ENCODE results near the gene PTK7.
A peak's percentile ranks its signal among the peaks of the same experiment; 100 is the strongest.

PTK7 gene

DNA sequence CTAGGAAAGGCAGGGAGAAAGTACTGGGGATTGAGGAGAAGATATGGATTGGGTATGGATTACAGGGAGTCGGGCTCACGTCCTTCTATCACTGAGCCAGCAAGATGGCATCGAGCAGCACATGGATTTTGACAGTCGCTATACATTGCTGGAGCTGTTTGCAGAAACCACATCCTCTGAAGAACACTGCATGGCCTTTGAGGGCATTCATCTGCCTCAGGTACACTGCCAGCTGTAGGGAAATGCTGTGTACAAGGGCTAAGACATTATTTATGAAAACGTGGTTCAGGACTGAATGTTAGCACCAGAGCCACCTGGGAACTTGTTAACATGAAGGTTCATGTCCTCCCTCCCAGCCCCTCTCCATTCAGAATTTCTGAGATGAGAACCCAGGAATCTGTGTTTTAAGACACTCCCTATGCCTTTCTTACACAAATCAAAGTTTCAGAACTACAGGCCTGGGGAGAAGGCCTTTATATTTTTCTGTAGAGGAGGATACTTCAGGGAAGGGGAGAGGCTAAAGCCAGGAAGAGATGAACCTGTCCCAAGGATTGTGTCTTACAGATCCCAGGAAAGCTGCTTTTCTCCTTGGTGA lies 109.4 kb downstream of the PTK7 start:
- Histone ChIP-seq H3K9me3 (ENCODE audit: severe bottlenecking) (no peaks in the 10 kb centered on the region), H3K36me3 (ENCODE audit: low read depth) (peaks cover 28% of the 10 kb centered on the region), H3K4me1 (ENCODE audit: insufficient read depth, poor library complexity, severe bottlenecking) (peaks cover 5% of the 10 kb centered on the region), H3K4me3 (ENCODE audit: severe bottlenecking) (no peak overlapping the region), H3K27me3 (ENCODE audit: insufficient read depth, poor library complexity, severe bottlenecking) (no peaks in the 10 kb centered on the region), H3K27ac (ENCODE audit: poor library complexity, severe bottlenecking) (no peak overlapping the region)
- ATAC-seq (ENCODE audit: low read depth) (no peak), DNase-seq (ENCODE audit: low spot score) (no peak)
- TF ChIP-seq, protein P1, sequence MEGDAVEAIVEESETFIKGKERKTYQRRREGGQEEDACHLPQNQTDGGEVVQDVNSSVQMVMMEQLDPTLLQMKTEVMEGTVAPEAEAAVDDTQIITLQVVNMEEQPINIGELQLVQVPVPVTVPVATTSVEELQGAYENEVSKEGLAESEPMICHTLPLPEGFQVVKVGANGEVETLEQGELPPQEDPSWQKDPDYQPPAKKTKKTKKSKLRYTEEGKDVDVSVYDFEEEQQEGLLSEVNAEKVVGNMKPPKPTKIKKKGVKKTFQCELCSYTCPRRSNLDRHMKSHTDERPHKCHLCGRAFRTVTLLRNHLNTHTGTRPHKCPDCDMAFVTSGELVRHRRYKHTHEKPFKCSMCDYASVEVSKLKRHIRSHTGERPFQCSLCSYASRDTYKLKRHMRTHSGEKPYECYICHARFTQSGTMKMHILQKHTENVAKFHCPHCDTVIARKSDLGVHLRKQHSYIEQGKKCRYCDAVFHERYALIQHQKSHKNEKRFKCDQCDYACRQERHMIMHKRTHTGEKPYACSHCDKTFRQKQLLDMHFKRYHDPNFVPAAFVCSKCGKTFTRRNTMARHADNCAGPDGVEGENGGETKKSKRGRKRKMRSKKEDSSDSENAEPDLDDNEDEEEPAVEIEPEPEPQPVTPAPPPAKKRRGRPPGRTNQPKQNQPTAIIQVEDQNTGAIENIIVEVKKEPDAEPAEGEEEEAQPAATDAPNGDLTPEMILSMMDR (IDR thresholded peaks at IDR 0.05; ENCODE audit: poor library complexity, severe bottlenecking), result no peak

DNA sequence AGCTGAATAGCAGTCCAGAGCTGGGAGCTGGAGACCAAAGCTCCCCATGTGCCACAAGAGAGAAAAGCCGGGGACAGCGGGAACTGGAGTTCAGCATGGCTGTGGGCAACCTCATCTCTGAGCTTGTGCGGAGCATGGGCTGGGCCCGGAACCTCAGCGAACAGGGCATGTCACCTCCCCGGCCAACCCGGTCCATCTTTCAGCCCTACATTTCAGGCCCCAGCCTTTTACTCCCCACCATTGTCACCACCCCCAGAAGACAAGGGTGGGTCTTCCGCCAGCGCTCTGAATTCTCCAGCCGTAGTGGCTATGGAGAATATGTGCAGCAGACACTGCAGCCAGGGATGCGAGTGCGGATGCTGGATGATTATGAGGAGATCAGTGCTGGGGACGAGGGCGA lies 109.9 kb downstream of the PTK7 start:
- no peak overlapping the region for H3K27ac ChIP-seq (ENCODE audit: poor library complexity, severe bottlenecking)
- H3K4me1 ChIP-seq (ENCODE audit: insufficient read depth, poor library complexity, severe bottlenecking), result peaks cover 5% of the 10 kb centered on the region
- DNase-seq (ENCODE audit: low spot score) (peak; percentile 41), ATAC-seq (ENCODE audit: low read depth) (no peak)
- H3K27me3 ChIP-seq (ENCODE audit: insufficient read depth, poor library complexity, severe bottlenecking), result no peaks in the 10 kb centered on the region
- TF ChIP-seq, protein P1 (IDR thresholded peaks at IDR 0.05; ENCODE audit: poor library complexity, severe bottlenecking), result no peak
- no peak overlapping the region for H3K4me3 ChIP-seq (ENCODE audit: severe bottlenecking)
- no peaks in the 10 kb centered on the region for H3K9me3 ChIP-seq (ENCODE audit: severe bottlenecking)
- H3K36me3 ChIP-seq (ENCODE audit: low read depth), result peaks cover 33% of the 10 kb centered on the region

DNA sequence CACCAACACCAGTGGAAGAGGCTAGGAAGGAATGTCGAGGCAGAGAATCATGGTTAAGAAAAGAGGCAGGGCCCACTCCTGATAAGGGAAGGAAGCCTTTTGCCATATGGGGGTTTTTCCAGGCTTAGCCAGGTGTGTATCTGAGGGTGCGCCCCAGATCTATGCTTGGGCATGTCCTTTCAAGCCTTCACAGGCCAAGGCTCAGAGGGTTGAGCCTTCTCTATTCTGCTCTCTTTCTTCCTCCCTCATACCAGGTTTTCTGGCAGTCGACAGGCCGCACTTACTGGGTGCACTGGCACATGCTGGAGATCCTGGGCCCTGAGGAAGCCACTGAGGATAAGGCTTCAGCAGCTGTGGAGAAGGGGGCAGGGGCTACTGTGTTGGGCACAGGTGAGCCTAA lies 110.6 kb downstream of the PTK7 start:
- no peaks in the 10 kb centered on the region for H3K27me3 ChIP-seq (ENCODE audit: insufficient read depth, poor library complexity, severe bottlenecking)
- ATAC-seq (ENCODE audit: low read depth) (no peak), DNase-seq (ENCODE audit: low spot score) (peak; percentile 15)
- no peak overlapping the region for H3K4me3 ChIP-seq (ENCODE audit: severe bottlenecking)
- TF ChIP-seq, protein P1 (IDR thresholded peaks at IDR 0.05; ENCODE audit: poor library complexity, severe bottlenecking), result no peak
- peaks cover 5% of the 10 kb centered on the region for H3K4me1 ChIP-seq (ENCODE audit: insufficient read depth, poor library complexity, severe bottlenecking)
- peaks cover 34% of the 10 kb centered on the region for H3K36me3 ChIP-seq (ENCODE audit: low read depth)
- H3K27ac ChIP-seq (ENCODE audit: poor library complexity, severe bottlenecking), result no peak overlapping the region
- H3K9me3 ChIP-seq (ENCODE audit: severe bottlenecking), result no peaks in the 10 kb centered on the region

DNA sequence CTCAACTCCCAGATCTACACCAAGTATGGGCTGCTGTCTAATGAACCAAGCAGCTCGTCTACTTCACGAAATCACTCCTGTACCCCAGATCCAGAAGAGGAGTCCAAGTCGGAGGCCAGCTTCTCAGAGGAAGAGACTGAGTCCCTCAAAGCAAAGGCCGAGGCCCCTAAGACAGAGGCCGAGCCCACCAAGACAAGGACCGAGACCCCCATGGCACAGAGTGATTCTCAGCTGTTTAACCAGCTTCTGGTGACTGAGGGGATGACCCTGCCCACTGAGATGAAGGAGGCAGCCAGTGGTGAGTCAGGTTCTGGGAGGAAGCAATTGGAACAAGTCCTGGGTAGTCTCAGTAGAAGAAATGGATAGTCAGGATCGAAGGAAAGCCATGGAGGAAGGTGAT lies 111.7 kb downstream of the PTK7 start:
- no peak overlapping the region for H3K27ac ChIP-seq (ENCODE audit: poor library complexity, severe bottlenecking)
- H3K36me3 ChIP-seq (ENCODE audit: low read depth), result peaks cover 39% of the 10 kb centered on the region
- H3K9me3 ChIP-seq (ENCODE audit: severe bottlenecking), result no peaks in the 10 kb centered on the region
- ATAC-seq (ENCODE audit: low read depth) (no peak), DNase-seq (ENCODE audit: low spot score) (peak; percentile 23)
- TF ChIP-seq, protein P1 (IDR thresholded peaks at IDR 0.05; ENCODE audit: poor library complexity, severe bottlenecking), result no peak
- H3K4me1 ChIP-seq (ENCODE audit: insufficient read depth, poor library complexity, severe bottlenecking), result peaks cover 4% of the 10 kb centered on the region
- no peaks in the 10 kb centered on the region for H3K27me3 ChIP-seq (ENCODE audit: insufficient read depth, poor library complexity, severe bottlenecking)
- H3K4me3 ChIP-seq (ENCODE audit: severe bottlenecking), result no peak overlapping the region

DNA sequence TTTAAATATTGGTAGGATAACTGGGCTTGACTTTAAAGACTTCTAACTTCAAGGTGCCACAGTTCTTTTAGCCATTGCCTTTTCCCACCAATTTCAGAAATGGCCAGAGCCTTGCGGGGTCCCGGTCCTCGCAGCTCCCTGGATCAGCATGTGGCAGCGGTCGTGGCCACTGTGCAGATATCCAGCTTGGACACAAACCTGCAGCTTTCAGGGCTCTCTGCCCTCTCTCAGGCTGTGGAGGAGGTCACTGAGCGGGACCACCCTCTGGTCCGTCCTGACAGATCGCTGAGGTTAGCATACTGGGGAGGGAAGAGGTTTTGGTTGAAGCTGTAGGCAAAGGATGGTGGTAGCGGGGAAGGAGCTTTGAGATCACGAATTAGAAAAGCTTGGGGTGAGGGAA lies 112.3 kb downstream of the PTK7 start:
- Histone ChIP-seq H3K36me3 (ENCODE audit: low read depth) (peaks cover 45% of the 10 kb centered on the region), H3K4me1 (ENCODE audit: insufficient read depth, poor library complexity, severe bottlenecking) (no peaks in the 10 kb centered on the region), H3K27me3 (ENCODE audit: insufficient read depth, poor library complexity, severe bottlenecking) (no peaks in the 10 kb centered on the region), H3K27ac (ENCODE audit: poor library complexity, severe bottlenecking) (no peak overlapping the region), H3K9me3 (ENCODE audit: severe bottlenecking) (no peaks in the 10 kb centered on the region), H3K4me3 (ENCODE audit: severe bottlenecking) (no peak overlapping the region)
- TF ChIP-seq, protein P1 (IDR thresholded peaks at IDR 0.05; ENCODE audit: poor library complexity, severe bottlenecking), result no peak
- DNase-seq (ENCODE audit: low spot score) (peak; percentile 9), ATAC-seq (ENCODE audit: low read depth) (no peak)

All from RWPE2 (cell line).